Measurements from ENCODE around the gene SLC2A14.
"Not testable (repeated sequence)": the region's sequence is repeated elsewhere in the genome, so short reads cannot be mapped to it uniquely, and the experiment has no call there.

Gene SLC2A14

GRCh38 chr12:7869137-7869536 lies 3.6 kb downstream of the SLC2A14 start:
- DNase-seq (ENCODE audit: low spot score) = no peak

DNA sequence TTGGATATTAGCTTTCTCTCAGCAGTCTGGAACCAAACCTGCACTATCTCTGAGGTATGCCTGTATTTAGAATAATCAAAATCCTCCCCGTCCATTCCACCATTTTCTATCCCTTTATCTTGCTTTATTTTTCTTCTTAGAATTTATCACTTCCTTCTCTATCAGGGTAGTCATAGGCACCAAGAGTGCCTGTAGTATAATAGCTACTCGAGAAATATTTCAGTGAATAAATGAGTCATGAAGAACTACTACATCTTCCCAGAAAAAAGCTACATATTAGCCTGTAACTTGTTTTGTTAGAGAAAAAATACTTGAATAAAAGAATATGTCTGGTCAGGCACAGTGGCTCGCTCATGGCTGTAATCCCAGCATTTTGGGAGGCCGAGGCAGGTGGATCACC lies 4.3 kb downstream of the SLC2A14 start:
- DNase-seq (ENCODE audit: low spot score) = no peak

- DNase-seq (ENCODE audit: low spot score) = no peak
Measured at GRCh38 chr12:7864601-7865150, 8.0 kb downstream of the SLC2A14 start.

DNA sequence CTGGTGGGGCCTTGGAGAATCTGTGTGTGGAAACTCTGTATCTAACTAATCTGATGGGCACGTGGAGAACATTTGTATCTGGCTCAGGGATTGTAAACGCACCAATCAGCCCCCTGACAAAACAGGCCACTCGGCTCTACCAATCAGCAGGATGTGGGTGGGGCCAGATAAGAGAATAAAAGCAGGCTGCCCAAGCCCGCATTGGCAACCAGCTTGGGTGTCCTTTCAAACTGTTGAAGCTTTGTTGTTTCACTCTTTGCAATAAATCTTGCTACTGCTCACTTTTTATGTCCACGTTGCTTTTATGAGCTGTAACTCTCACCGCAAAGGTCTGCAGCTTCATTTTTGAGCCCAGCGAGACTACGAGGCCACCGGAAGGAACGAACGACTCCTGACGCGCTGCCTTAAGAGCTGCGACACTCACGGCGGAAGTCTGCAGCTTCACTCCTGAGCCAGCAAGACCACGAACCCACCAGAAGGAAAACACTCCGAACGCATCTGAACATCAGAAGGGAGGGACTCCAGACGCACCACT lies 9.8 kb downstream of the SLC2A14 start:
- DNase-seq (ENCODE audit: low spot score) = peak; percentile 24

DNA sequence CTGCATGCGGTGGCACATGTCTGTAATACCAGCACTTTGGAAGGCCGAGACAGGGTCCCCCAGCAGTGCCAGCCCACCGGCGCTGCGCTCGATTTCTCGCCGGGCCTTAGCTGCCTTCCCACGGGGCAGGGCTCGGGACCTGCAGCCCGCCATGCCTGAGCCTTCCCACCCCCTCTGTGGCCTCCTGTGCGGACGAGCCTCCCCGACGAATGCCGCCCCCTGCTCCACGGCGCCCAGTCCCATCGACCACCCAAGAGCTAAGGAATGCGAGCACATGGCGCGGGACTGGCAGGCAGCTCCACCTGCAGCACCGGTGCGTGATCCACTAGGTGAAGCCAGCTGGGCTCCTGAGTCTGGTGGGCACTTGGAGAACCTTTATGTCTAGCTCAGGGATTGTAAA lies 10.4 kb downstream of the SLC2A14 start:
- DNase-seq (ENCODE audit: low spot score) = not testable (repeated sequence)

DNA sequence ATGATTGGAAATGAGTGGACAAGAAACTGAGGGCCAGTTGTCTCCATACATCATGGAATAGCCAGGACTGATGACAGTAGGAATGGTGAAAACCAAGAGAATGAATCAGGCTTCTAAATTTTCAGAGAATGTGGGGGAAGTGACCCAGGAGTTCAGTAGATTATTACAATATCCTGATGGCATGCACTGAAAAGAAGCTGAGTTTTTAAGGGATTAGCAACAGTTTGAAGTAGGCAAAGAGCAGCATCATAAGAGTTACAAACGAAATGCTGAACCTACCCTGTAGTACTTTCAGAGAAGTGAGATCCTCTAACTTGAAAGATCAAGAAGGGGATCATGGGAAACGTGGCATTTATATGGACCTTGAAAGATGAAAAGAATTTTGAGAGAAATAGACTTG lies 13.2 kb downstream of the SLC2A14 start:
- DNase-seq (ENCODE audit: low spot score) = no peak

DNA sequence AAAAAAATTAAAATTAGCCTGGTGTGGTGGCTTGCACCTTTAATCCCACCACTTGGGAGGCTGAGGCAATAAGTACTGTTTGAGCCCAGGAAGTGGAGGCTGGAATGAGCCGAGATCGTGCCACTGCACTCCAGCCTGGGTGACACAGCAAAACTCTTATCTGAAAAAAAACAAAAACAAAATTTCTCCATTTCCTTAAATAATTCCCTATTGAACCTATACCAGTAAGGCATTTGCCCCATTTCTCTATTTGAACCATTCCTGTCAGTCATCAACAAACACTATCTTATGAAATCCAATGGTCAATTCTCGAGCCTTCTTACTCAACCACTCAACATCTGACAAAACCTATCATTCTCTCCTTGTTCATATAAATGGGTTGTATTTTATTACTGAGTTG lies 14.7 kb downstream of the SLC2A14 start:
- no peak for DNase-seq (ENCODE audit: low spot score)

- no peak for DNase-seq (ENCODE audit: low spot score)
Measured at GRCh38 chr12:7856516-7856915, 16.2 kb downstream of the SLC2A14 start.

- no peak for DNase-seq (ENCODE audit: low spot score)
Measured at GRCh38 chr12:7853557-7853956, 19.2 kb downstream of the SLC2A14 start.

DNA sequence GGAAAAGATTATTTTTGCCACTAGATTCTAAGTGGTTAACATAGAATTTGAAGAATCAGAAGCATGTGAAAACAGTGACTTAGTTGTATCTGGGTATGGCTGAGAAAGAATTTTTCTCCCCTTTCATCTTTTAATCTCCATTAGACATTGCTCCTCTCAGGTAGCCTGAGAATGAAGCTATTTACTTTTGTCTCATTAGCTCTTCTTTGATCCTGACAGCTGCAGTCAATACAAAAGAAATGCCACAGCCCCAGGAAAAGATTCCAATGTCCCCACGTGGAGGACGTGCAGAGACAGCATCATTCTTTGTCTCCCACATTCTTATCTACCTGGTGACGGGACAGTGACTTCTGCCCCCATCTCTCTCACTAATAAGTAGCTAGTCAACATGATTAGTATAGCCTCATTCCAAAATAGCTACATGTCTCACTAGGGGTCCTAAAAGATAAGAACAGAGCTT lies 21.1 kb downstream of the SLC2A14 start:
- DNase-seq (ENCODE audit: low spot score) = not testable (repeated sequence)

GRCh38 chr12:7850099-7850498 lies 22.6 kb downstream of the SLC2A14 start:
- DNase-seq (ENCODE audit: low spot score) = not testable (repeated sequence)

GRCh38 chr12:7848098-7848422 lies 24.7 kb downstream of the SLC2A14 start:
- not testable (repeated sequence) for DNase-seq (ENCODE audit: low spot score)

GRCh38 chr12:7847226-7848097 lies 25.3 kb downstream of the SLC2A14 start:
- DNase-seq (ENCODE audit: low spot score) = not testable (repeated sequence)

- no peak for DNase-seq (ENCODE audit: low spot score)
Measured at GRCh38 chr12:7844116-7844515, 28.6 kb downstream of the SLC2A14 start.

DNA sequence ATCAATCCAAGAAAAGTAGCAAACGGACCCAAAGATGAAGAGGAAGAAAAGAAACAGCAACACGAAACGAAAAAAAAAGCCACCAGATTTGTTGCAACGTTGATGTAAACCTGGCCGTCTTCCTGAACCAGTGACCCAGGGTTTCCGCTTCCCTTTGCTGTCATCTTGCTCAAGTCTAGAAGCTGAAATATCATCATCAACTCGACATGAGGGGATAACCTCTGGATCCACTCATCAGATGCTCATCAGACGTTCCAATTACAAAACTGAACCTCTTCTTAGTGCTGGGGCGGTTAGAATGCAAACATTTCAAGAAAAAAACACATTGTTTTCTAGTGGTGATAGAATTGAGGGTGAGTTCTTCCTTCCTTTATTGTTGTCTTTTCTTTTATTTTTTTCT lies 29.1 kb downstream of the SLC2A14 start:
- DNase-seq (ENCODE audit: low spot score) = peak; percentile 15

GRCh38 chr12:7843149-7843548 lies 29.6 kb downstream of the SLC2A14 start:
- DNase-seq (ENCODE audit: low spot score) = not testable (repeated sequence)

GRCh38 chr12:7842444-7842843 lies 30.3 kb downstream of the SLC2A14 start:
- not testable (repeated sequence) for DNase-seq (ENCODE audit: low spot score)

GRCh38 chr12:7839848-7840247 lies 32.9 kb downstream of the SLC2A14 start:
- not testable (repeated sequence) for DNase-seq (ENCODE audit: low spot score)

DNA sequence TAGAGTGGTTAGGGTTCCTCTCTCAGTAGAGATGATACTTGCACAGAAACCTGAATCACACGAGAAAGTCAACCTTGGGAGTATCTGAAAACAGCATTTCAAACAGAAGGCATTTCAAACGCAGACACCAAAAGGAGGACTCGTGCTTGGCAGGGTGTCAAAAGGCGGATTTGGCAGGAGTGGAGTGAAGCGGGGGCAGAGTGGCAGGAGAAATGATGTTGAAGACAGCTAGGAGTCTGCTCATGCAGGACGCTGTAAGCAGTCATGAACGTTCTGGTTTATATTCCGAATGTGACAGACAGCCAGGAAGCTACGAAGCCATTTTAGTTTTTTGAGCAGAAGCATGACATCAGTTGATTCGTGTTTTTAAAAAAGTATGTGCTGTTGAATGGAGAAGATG lies 33.5 kb downstream of the SLC2A14 start:
- not testable (repeated sequence) for DNase-seq (ENCODE audit: low spot score)

DNA sequence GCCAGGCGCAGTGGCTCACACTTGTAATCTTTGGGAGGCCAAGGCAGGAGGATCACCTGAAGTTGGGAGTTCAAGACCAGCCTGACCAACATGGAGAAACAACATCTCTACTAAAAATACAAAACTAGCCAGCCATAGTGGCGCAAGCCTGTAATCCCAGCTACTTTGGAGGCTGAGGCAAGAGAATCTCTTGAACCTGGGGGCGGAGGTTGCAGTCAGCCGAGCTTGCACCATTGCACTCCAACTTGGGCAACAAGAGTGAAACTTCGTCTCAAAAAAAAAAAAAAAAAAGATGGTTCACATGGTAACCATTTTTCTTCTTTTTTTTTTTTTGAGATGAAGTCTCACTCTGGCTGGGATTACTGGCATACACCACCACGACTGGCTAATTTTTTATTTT lies 35.3 kb downstream of the SLC2A14 start:
- no peak for DNase-seq (ENCODE audit: low spot score)

DNA sequence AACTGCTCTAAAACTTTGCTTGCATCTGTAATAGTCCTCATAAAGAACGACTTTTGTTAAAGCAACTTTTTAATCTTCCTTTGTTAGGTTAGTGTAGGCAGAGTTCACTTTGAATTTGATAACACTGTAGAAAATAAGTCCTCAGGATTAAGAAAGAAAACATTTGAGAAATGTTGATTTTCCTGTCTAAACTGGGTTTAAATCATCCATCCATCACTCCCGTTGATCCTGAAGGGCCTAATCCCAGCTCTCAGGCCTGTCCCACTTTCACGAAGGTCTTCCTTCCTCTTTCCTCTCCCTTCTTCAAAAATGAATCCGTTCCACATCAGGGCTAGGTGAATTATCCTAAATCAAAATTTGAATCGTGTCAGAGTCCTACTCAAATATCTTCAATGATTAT lies 36.9 kb downstream of the SLC2A14 start:
- DNase-seq (ENCODE audit: low spot score) = no peak

- DNase-seq (ENCODE audit: low spot score) = no peak
Measured at GRCh38 chr12:7835116-7835515, 37.6 kb downstream of the SLC2A14 start.

DNA sequence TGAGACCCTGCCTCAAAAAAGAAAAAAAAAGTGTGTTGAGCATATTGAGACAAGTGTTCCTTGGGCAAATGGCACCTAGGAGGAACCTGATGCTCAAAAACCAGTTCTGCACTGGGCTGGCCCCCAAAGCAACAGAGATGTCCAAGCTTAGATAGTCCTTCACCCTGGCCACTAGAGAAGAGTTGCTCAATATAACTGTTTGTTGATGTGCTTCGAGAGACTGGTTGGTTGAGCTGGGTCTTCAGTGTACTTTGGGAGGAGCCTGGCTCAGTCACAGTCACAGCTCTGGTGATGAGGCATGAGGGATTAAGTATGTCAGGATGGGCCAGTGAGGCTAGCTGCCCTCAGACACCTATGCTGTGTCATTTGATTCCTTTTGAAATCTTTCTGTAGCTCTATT lies 38.0 kb downstream of the SLC2A14 start:
- no peak for DNase-seq (ENCODE audit: low spot score)
